ENCODE measurements around the gene CHKA. TPM values are rescaled to one million over a fixed set of nuclear protein-coding genes. Genes with fewer than 3 reads are reported as not detected.
A peak's percentile ranks its signal among the peaks of the same experiment; 100 is the strongest.

CHKA gene
- 37.0 TPM for polyA plus RNA-seq (2013, experiment 1 of 2)
- 36.7 TPM for polyA plus RNA-seq (2013, experiment 2 of 2)

DNA sequence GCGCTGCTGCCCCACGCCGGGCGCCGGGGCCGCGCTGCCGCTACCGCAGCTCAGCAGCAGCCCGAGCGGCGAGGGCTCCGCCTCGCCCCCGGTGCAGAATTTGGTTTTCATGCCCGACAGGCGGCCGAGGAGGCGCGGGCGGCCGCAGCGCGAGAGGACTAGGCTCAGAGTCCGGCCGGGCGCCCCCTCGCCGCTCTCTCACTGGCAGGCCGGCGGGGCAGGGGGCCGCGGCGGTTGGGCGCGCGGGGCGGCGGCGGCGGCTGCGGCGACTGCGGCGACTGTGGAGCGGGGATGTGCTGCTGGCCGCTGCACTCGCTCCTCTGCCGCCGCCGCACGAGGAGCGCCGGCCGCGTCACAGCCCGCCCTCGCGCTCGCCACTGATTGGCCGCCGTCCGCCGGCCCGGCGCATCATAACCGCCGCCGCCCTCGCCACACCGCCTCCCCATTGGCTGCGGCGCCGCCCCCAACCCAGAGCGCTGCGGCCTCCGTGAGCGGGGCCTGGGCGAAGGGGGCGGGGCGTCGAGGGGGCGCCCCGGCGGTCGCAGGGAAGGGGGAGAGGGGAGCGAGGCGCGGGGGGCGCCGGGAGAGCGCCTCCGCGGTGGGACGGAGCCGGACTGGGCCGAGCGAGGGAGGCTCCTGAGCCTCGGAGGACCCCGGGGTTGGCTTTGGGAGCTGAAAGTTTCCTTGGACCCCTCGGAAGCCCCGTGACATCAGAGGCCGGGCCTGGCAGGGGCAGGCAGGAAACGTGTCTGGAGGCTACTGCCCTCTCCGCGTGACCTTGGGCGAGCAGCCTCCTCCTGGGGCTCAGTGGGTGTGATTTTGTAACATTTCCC lies at the start of gene CHKA:
TSS of gene CHKA (minus strand) at position 322 of the 833 bp plus-strand sequence. CDS start at position 111, 211 bp downstream.
- peak within 1 kb of the TSS; percentile 76 for H3K4me3 ChIP-seq (ENCODE audit: extremely low read depth, insufficient read depth, low read length, poor library complexity, severe bottlenecking)
- peaks cover 7% of the 10 kb centered on the region for H3K36me3 ChIP-seq (ENCODE audit: control insufficient read depth, insufficient read depth, low read length)
- 0 to 1% methylated on average over 69 to 76 of the region's 107 CpGs for WGBS, 2 experiments (ENCODE audit: insufficient coverage in 2 of 2)
- no peaks in the 10 kb centered on the region for H3K9me3 ChIP-seq (ENCODE audit: control insufficient read depth, low read length)
- peak within 1 kb of the TSS; percentile 96 for H3K27ac ChIP-seq (ENCODE audit: low read depth, low read length, severe bottlenecking)
- peaks cover 38% of the 10 kb centered on the region for H3K4me1 ChIP-seq (ENCODE audit: control insufficient read depth, insufficient read depth, low read length, poor library complexity, severe bottlenecking)

DNA sequence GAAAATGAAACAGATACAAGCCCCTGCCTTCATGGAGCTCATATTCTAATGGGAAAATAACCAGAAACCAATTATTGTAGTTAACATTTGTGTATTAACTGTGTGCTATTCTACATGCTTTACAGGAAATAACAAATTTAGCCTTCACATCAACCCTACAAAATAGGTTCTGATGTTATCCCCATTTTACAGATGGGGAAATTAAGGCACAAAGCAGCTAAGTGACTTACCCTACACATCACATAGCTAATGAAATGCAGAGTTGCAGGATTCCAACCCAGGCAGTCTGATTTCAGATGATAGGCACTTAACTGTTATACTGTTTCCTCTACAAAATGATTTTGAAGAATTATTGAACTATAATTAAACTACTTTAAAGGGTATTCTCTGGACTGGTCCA lies 48.3 kb upstream of the CHKA start:
- Histone ChIP-seq H3K4me3 (ENCODE audit: extremely low read depth, insufficient read depth, low read length, poor library complexity, severe bottlenecking) (no peak overlapping the region), H3K4me1 (ENCODE audit: control insufficient read depth, insufficient read depth, low read length, poor library complexity, severe bottlenecking) (no peaks in the 10 kb centered on the region), H3K27ac (ENCODE audit: low read depth, low read length, severe bottlenecking) (no peak overlapping the region), H3K36me3 (ENCODE audit: control insufficient read depth, insufficient read depth, low read length) (peaks cover 95% of the 10 kb centered on the region), H3K9me3 (ENCODE audit: control insufficient read depth, low read length) (no peaks in the 10 kb centered on the region)

DNA sequence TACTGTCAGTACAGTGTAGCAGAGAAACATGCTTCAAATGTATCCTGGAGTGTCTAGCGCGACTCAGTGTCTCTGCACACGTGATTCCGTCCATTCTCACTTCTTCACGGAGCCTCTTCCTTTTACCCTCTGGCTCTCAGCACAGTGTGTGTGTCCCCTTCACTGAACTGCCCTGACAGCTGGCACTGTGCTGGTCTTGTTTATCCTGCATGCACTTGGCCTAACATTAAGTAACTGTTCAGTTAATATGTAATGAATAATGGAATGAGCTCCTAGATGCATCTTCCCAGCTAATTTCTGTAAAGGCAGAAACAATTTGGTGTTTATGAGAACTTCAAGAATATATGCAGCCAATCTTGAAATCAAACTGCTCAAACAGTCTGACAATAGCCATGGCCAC lies 47.5 kb upstream of the CHKA start:
- no peak overlapping the region for H3K27ac ChIP-seq (ENCODE audit: low read depth, low read length, severe bottlenecking)
- peaks cover 94% of the 10 kb centered on the region for H3K36me3 ChIP-seq (ENCODE audit: control insufficient read depth, insufficient read depth, low read length)
- H3K9me3 ChIP-seq (ENCODE audit: control insufficient read depth, low read length): no peaks in the 10 kb centered on the region
- WGBS, 2 experiments (ENCODE audit: insufficient coverage in 2 of 2): 82 to 100% methylated on average over 5 of the region's 5 CpGs
- no peaks in the 10 kb centered on the region for H3K4me1 ChIP-seq (ENCODE audit: control insufficient read depth, insufficient read depth, low read length, poor library complexity, severe bottlenecking)
- H3K4me3 ChIP-seq (ENCODE audit: extremely low read depth, insufficient read depth, low read length, poor library complexity, severe bottlenecking): no peak overlapping the region

DNA sequence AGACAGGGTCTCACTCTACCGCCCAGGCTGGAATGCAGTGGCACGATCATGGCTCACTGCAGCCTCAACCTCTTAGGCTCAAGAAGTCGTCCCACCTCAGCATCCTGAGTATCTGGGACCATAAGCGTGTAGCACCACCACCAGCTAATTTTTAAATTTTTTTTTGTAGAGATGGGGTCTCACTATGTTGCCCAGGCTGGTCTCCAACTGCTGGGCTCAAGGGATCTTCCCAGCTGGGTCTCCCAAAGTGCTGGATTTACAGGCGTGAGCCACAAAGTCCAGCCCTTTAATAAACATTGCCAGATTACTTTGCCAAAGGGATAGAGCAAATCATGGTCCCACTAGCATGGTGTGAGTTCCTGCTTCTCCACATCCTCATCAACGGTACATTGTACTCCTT lies 46.3 kb upstream of the CHKA start:
- no peak overlapping the region for H3K27ac ChIP-seq (ENCODE audit: low read depth, low read length, severe bottlenecking)
- no peak overlapping the region for H3K4me3 ChIP-seq (ENCODE audit: extremely low read depth, insufficient read depth, low read length, poor library complexity, severe bottlenecking)
- H3K36me3 ChIP-seq (ENCODE audit: control insufficient read depth, insufficient read depth, low read length): peaks cover 94% of the 10 kb centered on the region
- H3K9me3 ChIP-seq (ENCODE audit: control insufficient read depth, low read length): no peaks in the 10 kb centered on the region
- no peaks in the 10 kb centered on the region for H3K4me1 ChIP-seq (ENCODE audit: control insufficient read depth, insufficient read depth, low read length, poor library complexity, severe bottlenecking)
- 100% methylated on average over 4 of the region's 6 CpGs for WGBS, 2 experiments (ENCODE audit: insufficient coverage in 2 of 2)

DNA sequence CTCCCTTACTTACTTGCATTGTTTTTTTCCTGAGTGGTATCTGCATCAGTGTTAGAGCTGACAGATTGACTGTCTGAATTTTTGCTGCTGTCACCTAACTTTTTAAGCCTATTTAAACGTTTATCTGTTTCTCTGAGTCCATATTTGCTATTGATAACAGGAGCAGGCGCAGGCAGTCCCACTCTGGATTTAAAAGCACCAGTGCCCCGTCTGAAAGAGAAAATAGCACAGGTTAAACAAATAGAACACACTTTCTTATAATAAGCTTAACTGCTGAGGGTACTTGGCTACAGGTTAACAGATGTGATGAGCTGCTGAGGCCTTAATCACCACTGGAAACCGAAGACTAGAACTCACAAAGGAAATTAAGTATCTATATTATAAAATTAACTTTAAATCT lies 45.8 kb upstream of the CHKA start:
- Histone ChIP-seq H3K4me1 (ENCODE audit: control insufficient read depth, insufficient read depth, low read length, poor library complexity, severe bottlenecking) (no peaks in the 10 kb centered on the region), H3K9me3 (ENCODE audit: control insufficient read depth, low read length) (no peaks in the 10 kb centered on the region), H3K36me3 (ENCODE audit: control insufficient read depth, insufficient read depth, low read length) (peaks cover 94% of the 10 kb centered on the region), H3K27ac (ENCODE audit: low read depth, low read length, severe bottlenecking) (no peak overlapping the region), H3K4me3 (ENCODE audit: extremely low read depth, insufficient read depth, low read length, poor library complexity, severe bottlenecking) (no peak overlapping the region)
- 93 to 94% methylated on average over 2 to 3 of the region's 4 CpGs for WGBS, 2 experiments (ENCODE audit: insufficient coverage in 2 of 2)

DNA sequence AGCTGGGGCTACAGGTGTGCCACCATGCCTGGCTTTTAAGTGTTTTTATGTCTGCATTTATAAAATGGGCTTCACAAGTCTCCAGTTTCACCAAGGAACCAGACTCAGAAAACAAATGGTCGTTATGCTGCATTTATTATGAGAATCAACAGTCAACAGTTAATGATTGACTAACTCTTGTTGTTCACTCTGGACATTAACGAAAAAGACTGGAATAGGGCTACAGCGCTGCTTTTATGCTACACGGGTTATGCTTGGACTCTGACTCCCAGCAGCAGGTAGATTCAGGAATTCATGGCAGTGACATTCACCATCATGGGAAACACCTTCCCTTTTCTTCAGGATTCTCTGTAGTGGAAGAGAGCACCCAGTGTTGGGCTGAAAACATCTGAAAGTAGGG lies 44.4 kb upstream of the CHKA start:
- 98 to 100% methylated on average over 4 of the region's 4 CpGs for WGBS, 2 experiments (ENCODE audit: insufficient coverage in 2 of 2)
- Histone ChIP-seq H3K36me3 (ENCODE audit: control insufficient read depth, insufficient read depth, low read length) (peaks cover 90% of the 10 kb centered on the region), H3K27ac (ENCODE audit: low read depth, low read length, severe bottlenecking) (no peak overlapping the region), H3K9me3 (ENCODE audit: control insufficient read depth, low read length) (no peaks in the 10 kb centered on the region), H3K4me3 (ENCODE audit: extremely low read depth, insufficient read depth, low read length, poor library complexity, severe bottlenecking) (no peak overlapping the region), H3K4me1 (ENCODE audit: control insufficient read depth, insufficient read depth, low read length, poor library complexity, severe bottlenecking) (no peaks in the 10 kb centered on the region)

DNA sequence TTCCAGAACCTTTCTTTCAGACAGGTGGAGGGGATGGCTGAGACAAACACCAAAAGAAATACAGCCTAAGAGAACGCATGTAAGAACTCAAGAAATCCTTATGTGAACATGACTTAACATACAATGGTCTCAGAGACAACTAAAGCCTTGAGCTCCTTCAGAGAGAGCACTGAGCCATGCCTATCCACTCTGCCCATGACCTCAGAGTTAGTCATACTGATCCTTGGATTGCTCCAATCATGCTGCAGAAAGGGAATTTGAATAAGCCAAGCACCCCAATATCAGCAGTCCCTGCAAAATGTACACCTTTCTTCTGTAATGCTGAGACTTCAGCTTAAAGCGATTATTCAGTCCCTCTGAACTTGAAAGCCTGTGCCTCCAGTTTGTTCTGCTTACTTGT lies 43.2 kb upstream of the CHKA start:
- no peaks in the 10 kb centered on the region for H3K4me1 ChIP-seq (ENCODE audit: control insufficient read depth, insufficient read depth, low read length, poor library complexity, severe bottlenecking)
- H3K36me3 ChIP-seq (ENCODE audit: control insufficient read depth, insufficient read depth, low read length): peaks cover 78% of the 10 kb centered on the region
- no peak overlapping the region for H3K27ac ChIP-seq (ENCODE audit: low read depth, low read length, severe bottlenecking)
- no peak overlapping the region for H3K4me3 ChIP-seq (ENCODE audit: extremely low read depth, insufficient read depth, low read length, poor library complexity, severe bottlenecking)
- WGBS, 2 experiments (ENCODE audit: insufficient coverage in 2 of 2): 93 to 100% methylated on average over 1 to 2 of the region's 2 CpGs
- H3K9me3 ChIP-seq (ENCODE audit: control insufficient read depth, low read length): no peaks in the 10 kb centered on the region

DNA sequence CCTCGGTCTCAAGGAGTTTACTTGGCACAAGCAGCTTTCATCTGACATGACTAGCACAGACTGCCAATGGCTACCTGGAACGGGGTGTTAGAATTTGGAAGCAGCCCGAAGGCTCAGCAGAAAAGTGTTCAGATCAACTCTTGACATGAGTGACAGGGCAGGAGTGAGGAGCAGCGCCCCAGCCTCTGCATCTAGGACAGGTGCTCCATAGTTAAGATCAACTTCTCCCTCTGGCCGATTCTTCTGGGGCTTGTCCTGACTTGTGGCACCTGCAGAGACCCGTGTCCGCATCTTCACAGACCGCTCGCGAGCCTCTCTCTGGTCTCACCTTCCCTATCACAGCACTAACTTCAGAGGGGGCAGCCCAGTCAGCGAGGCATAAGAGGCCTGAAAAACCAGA lies 42.5 kb upstream of the CHKA start:
- peaks cover 75% of the 10 kb centered on the region for H3K36me3 ChIP-seq (ENCODE audit: control insufficient read depth, insufficient read depth, low read length)
- H3K4me3 ChIP-seq (ENCODE audit: extremely low read depth, insufficient read depth, low read length, poor library complexity, severe bottlenecking): no peak overlapping the region
- WGBS, 2 experiments (ENCODE audit: insufficient coverage in 2 of 2): 85% methylated on average over 11 of the region's 11 CpGs
- no peaks in the 10 kb centered on the region for H3K9me3 ChIP-seq (ENCODE audit: control insufficient read depth, low read length)
- no peaks in the 10 kb centered on the region for H3K4me1 ChIP-seq (ENCODE audit: control insufficient read depth, insufficient read depth, low read length, poor library complexity, severe bottlenecking)
- no peak overlapping the region for H3K27ac ChIP-seq (ENCODE audit: low read depth, low read length, severe bottlenecking)

DNA sequence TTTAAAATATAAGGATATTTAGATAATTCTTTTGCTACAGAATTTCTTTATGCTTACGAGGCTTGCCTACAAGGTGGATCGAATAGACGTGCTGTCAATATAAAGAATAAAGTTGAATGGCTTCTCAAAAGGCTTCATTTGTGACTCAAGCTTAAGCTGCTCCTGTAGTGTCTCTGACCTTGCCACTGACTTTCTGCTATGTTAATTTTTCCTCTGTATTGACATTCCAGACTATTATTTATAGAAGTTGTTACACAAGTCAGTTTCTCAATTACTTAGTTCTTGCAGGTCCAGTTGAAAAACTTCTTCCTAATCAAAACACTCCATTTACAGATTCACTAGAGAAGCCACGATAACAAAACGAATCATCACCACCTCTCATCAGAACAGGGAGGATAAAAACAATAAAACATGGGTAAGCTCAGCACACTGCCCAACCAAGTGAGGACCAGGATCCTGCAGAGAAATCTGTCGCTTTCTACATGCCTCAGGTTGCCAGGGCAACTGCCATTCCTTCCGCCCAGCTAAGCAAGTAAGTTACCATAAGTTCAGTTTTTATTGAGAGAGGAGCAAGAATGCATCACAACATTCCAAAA lies 39.0 kb upstream of the CHKA start:
- Histone ChIP-seq H3K4me1 (ENCODE audit: control insufficient read depth, insufficient read depth, low read length, poor library complexity, severe bottlenecking) (no peaks in the 10 kb centered on the region), H3K9me3 (ENCODE audit: control insufficient read depth, low read length) (no peaks in the 10 kb centered on the region), H3K27ac (ENCODE audit: low read depth, low read length, severe bottlenecking) (no peak overlapping the region), H3K4me3 (ENCODE audit: extremely low read depth, insufficient read depth, low read length, poor library complexity, severe bottlenecking) (no peak overlapping the region), H3K36me3 (ENCODE audit: control insufficient read depth, insufficient read depth, low read length) (peaks cover 58% of the 10 kb centered on the region)
- 93 to 96% methylated on average over 2 to 6 of the region's 7 CpGs for WGBS, 2 experiments (ENCODE audit: insufficient coverage in 2 of 2)

DNA sequence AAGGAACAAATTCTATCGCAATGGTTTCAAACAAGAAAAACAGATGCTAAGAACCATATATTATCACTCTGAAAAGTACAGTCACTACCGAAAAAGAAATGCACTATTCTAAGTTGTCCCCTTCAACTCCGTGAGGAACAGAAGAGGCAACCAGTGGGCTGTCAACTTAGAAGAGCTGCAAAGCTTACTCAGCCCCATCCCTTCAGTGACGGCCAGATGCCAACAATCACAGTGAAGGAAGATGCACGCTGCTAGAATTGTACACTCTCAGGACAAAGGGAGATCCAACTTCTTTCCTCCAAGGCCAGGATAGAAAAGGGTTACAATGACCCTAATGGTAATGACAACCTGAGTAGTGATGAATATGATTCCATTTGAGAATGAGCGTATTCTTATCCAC lies 38.5 kb upstream of the CHKA start:
- no peaks in the 10 kb centered on the region for H3K9me3 ChIP-seq (ENCODE audit: control insufficient read depth, low read length)
- 90 to 93% methylated on average over 3 to 5 of the region's 6 CpGs for WGBS, 2 experiments (ENCODE audit: insufficient coverage in 2 of 2)
- H3K27ac ChIP-seq (ENCODE audit: low read depth, low read length, severe bottlenecking): no peak overlapping the region
- H3K4me3 ChIP-seq (ENCODE audit: extremely low read depth, insufficient read depth, low read length, poor library complexity, severe bottlenecking): no peak overlapping the region
- no peaks in the 10 kb centered on the region for H3K4me1 ChIP-seq (ENCODE audit: control insufficient read depth, insufficient read depth, low read length, poor library complexity, severe bottlenecking)
- H3K36me3 ChIP-seq (ENCODE audit: control insufficient read depth, insufficient read depth, low read length): peaks cover 55% of the 10 kb centered on the region

DNA sequence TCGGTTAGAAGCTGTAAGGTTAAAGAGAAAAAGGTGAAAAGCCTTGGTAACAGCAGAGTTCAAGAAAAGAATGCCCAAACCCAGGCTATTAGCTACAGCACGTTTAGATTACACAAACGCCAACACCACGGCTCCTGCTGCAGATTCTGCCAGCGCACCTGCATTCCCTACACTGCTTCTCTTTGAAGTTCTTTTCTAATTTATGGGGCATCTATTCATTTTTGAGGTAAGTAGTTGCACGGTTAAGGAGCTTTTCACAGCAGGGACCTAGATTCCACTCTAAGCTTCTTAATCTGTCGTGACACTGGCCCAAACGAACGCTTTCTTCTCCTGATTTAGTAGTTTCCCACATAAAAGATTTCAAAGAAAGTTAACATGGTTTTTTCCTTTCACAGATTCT lies 38.0 kb upstream of the CHKA start:
- Histone ChIP-seq H3K36me3 (ENCODE audit: control insufficient read depth, insufficient read depth, low read length) (peaks cover 50% of the 10 kb centered on the region), H3K4me3 (ENCODE audit: extremely low read depth, insufficient read depth, low read length, poor library complexity, severe bottlenecking) (no peak overlapping the region), H3K4me1 (ENCODE audit: control insufficient read depth, insufficient read depth, low read length, poor library complexity, severe bottlenecking) (no peaks in the 10 kb centered on the region), H3K9me3 (ENCODE audit: control insufficient read depth, low read length) (no peaks in the 10 kb centered on the region), H3K27ac (ENCODE audit: low read depth, low read length, severe bottlenecking) (no peak overlapping the region)
- 89 to 93% methylated on average over 7 to 9 of the region's 9 CpGs for WGBS, 2 experiments (ENCODE audit: insufficient coverage in 2 of 2)
